Vagina (tissue), 2 donors: ENCODE data around the gene JPH3.

Source experiments
- POLR2A ChIP-seq, 2 donors: fragments of 450-650 bp; IDR thresholded peaks; one replicate each; pipeline ENCODE4 v1.6.1; 2017; ENCODE audit warnings: antibody characterized with exemption in 2 of 2, mild to moderate bottlenecking in 2 of 2, moderate library complexity in 2 of 2
- TF ChIP-seq, protein P1 (sequence below), 3 experiments: fragments of 450-650 bp in 2 of 3; fragments of 200-600 bp in 1 of 3; sonication (generic) in 1 of 3; IDR thresholded peaks; one replicate each; pipeline ENCODE4 v1.5.1; 2017 to 2019; ENCODE audit warnings: antibody characterized with exemption in 3 of 3, mild to moderate bottlenecking in 2 of 3, moderate library complexity in 2 of 3

DNA sequence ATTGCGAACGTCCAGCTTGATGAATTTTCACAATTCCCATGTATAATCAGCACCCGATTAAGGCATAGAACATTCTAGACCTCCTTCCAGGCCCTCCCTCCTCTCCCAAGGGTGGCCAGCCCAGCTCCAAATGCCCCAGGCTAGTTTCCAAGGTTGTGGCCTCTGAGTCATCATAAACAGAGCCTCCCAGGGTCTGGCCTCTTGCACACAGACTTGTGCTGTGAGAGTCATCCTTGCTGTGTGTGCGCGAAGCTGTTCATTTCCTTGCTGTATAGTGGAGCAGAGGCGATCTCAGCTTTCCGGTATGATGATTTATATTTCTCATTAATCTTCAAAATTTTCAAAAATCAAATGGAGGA is 20.5 kb upstream of the JPH3 start:
- TF ChIP-seq, protein P1, sequence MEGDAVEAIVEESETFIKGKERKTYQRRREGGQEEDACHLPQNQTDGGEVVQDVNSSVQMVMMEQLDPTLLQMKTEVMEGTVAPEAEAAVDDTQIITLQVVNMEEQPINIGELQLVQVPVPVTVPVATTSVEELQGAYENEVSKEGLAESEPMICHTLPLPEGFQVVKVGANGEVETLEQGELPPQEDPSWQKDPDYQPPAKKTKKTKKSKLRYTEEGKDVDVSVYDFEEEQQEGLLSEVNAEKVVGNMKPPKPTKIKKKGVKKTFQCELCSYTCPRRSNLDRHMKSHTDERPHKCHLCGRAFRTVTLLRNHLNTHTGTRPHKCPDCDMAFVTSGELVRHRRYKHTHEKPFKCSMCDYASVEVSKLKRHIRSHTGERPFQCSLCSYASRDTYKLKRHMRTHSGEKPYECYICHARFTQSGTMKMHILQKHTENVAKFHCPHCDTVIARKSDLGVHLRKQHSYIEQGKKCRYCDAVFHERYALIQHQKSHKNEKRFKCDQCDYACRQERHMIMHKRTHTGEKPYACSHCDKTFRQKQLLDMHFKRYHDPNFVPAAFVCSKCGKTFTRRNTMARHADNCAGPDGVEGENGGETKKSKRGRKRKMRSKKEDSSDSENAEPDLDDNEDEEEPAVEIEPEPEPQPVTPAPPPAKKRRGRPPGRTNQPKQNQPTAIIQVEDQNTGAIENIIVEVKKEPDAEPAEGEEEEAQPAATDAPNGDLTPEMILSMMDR (IDR thresholded peaks at IDR 0.05), result no peak
- no peak for TF ChIP-seq POLR2A (IDR thresholded peaks at IDR 0.05)
